Measurements from ENCODE around the gene LNX2. TPM values are rescaled to one million over a fixed set of nuclear protein-coding genes. Genes with fewer than 3 reads are reported as not detected.
"Not testable (repeated sequence)": the region's sequence is repeated elsewhere in the genome, so short reads cannot be mapped to it uniquely, and the experiment has no call there.

LNX2 gene
- total RNA-seq, 1 experiment from 2014 or later: 6.4 TPM

DNA sequence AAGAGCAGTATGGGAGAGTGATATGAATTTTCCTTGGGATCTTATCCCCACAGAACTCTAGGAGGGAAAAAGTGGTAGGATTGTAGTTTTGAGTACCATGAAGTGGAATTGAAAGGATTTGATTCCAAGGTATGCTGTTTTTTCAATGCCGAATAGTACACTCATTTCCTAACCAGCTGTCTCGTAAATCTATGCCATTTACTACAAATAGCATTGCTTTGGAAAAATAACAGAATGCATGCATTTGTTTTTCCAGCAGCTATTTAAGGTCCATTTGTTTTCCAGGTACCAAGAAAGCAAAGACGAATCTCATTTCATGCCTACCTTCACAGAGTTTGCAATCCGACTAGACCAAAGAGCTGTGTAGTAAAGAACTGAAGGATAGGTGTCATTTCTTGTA lies 11.9 kb upstream of the LNX2 start:
- Histone ChIP-seq H3K36me3 (ENCODE audit: insufficient read depth, low read length, poor library complexity, severe bottlenecking) (no peaks in the 10 kb centered on the region), H3K27me3 (replicated peaks; ENCODE audit: insufficient read depth, low read depth, low read length, poor library complexity) (no peaks in the 10 kb centered on the region), H3K4me3 (ENCODE audit: low read depth, low read length, poor library complexity, severe bottlenecking) (no peak overlapping the region), H3K9me3 (ENCODE audit: low read depth, low read length, poor library complexity, severe bottlenecking) (no peaks in the 10 kb centered on the region), H3K4me1 (ENCODE audit: insufficient read depth, low read length, poor library complexity, severe bottlenecking) (peaks cover 13% of the 10 kb centered on the region), H3K27ac (ENCODE audit: low read depth, low read length, poor library complexity, severe bottlenecking) (no peak overlapping the region)
- intact Hi-C loops (cut with micrococcal nuclease; ENCODE audit: unreplicated experiment): no loop called here
- POLR2A ChIA-PET (ENCODE audit: low non-redundant PET): no interaction called here
- TF ChIP-seq, protein P1, sequence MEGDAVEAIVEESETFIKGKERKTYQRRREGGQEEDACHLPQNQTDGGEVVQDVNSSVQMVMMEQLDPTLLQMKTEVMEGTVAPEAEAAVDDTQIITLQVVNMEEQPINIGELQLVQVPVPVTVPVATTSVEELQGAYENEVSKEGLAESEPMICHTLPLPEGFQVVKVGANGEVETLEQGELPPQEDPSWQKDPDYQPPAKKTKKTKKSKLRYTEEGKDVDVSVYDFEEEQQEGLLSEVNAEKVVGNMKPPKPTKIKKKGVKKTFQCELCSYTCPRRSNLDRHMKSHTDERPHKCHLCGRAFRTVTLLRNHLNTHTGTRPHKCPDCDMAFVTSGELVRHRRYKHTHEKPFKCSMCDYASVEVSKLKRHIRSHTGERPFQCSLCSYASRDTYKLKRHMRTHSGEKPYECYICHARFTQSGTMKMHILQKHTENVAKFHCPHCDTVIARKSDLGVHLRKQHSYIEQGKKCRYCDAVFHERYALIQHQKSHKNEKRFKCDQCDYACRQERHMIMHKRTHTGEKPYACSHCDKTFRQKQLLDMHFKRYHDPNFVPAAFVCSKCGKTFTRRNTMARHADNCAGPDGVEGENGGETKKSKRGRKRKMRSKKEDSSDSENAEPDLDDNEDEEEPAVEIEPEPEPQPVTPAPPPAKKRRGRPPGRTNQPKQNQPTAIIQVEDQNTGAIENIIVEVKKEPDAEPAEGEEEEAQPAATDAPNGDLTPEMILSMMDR (conservative IDR thresholded peaks at IDR 0.05; ENCODE audit: low read depth, low read length): no peak
- no peak for TF ChIP-seq EZH2 (IDR thresholded peaks at IDR 0.05; ENCODE audit: borderline replicate concordance, low read depth, low read length, poor library complexity, severe bottlenecking)
- BruUV-seq (replicated peaks): no TSS peak
- no peak for DNase-seq (ENCODE audit: low spot score)
- CTCF ChIA-PET: no interaction called here

GRCh38 chr13:27631665-27632064 lies 11.3 kb upstream of the LNX2 start:
- TF ChIP-seq, protein P1 (conservative IDR thresholded peaks at IDR 0.05; ENCODE audit: low read depth, low read length): no peak
- TF ChIP-seq EZH2 (IDR thresholded peaks at IDR 0.05; ENCODE audit: borderline replicate concordance, low read depth, low read length, poor library complexity, severe bottlenecking): no peak
- BruUV-seq (replicated peaks): no TSS peak
- H3K27me3 ChIP-seq (replicated peaks; ENCODE audit: insufficient read depth, low read depth, low read length, poor library complexity): no peaks in the 10 kb centered on the region

DNA sequence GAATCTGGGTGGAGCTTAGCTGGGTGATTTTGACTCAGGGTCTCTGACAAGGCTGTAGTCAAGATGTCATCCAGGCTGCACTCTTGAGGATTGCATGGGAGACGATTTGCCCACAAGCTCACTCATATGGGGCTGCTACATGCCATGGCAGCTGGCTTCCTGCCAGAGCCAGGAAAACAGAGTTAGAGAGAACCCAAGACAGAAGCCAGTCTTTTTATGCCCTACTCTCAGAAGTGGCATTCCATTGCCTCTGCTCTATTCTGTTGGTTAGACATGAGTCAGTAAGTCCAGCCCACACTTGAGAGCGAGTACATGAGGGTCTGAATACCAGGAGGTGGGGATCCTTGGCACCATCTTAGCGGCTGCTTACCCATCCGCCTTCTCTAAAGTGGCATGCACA lies 10.8 kb upstream of the LNX2 start:
- POLR2A ChIA-PET (ENCODE audit: low non-redundant PET): no interaction called here
- no peak overlapping the region for H3K27ac ChIP-seq (ENCODE audit: low read depth, low read length, poor library complexity, severe bottlenecking)
- no TSS peak for BruUV-seq (replicated peaks)
- no peak for DNase-seq (ENCODE audit: low spot score)
- peaks cover 3% of the 10 kb centered on the region for H3K4me1 ChIP-seq (ENCODE audit: insufficient read depth, low read length, poor library complexity, severe bottlenecking)
- intact Hi-C loops (cut with micrococcal nuclease; ENCODE audit: unreplicated experiment): no loop called here
- no peaks in the 10 kb centered on the region for H3K27me3 ChIP-seq (replicated peaks; ENCODE audit: insufficient read depth, low read depth, low read length, poor library complexity)
- TF ChIP-seq, protein P1 (conservative IDR thresholded peaks at IDR 0.05; ENCODE audit: low read depth, low read length): no peak
- TF ChIP-seq EZH2 (IDR thresholded peaks at IDR 0.05; ENCODE audit: borderline replicate concordance, low read depth, low read length, poor library complexity, severe bottlenecking): no peak
- H3K36me3 ChIP-seq (ENCODE audit: insufficient read depth, low read length, poor library complexity, severe bottlenecking): no peaks in the 10 kb centered on the region
- no peaks in the 10 kb centered on the region for H3K9me3 ChIP-seq (ENCODE audit: low read depth, low read length, poor library complexity, severe bottlenecking)
- H3K4me3 ChIP-seq (ENCODE audit: low read depth, low read length, poor library complexity, severe bottlenecking): no peak overlapping the region
- CTCF ChIA-PET: interaction anchor here (0.6 kb wide), 1 partner anchor 93 kb away, joined by 3 read pairs; no protein-coding TSS in a partner anchor

More at GRCh38 chr13:27631665-27632064, 11.3 kb upstream of the LNX2 start:
- ChIA-PET POLR2A (ENCODE audit: low non-redundant PET) (no interaction called here), CTCF (no interaction called here)
- no peaks in the 10 kb centered on the region for H3K36me3 ChIP-seq (ENCODE audit: insufficient read depth, low read length, poor library complexity, severe bottlenecking)
- no peaks in the 10 kb centered on the region for H3K9me3 ChIP-seq (ENCODE audit: low read depth, low read length, poor library complexity, severe bottlenecking)
- H3K4me3 ChIP-seq (ENCODE audit: low read depth, low read length, poor library complexity, severe bottlenecking): no peak overlapping the region
- no peak for DNase-seq (ENCODE audit: low spot score)
- H3K27ac ChIP-seq (ENCODE audit: low read depth, low read length, poor library complexity, severe bottlenecking): no peak overlapping the region
- intact Hi-C loops (cut with micrococcal nuclease; ENCODE audit: unreplicated experiment): no loop called here
- H3K4me1 ChIP-seq (ENCODE audit: insufficient read depth, low read length, poor library complexity, severe bottlenecking): peaks cover 8% of the 10 kb centered on the region

GRCh38 chr13:27628766-27629165 lies 8.4 kb upstream of the LNX2 start:
- H3K4me1 ChIP-seq (ENCODE audit: insufficient read depth, low read length, poor library complexity, severe bottlenecking); H3K4me3 ChIP-seq (ENCODE audit: low read depth, low read length, poor library complexity, severe bottlenecking); BruUV-seq (replicated peaks); POLR2A ChIA-PET (ENCODE audit: low non-redundant PET); H3K27ac ChIP-seq (ENCODE audit: low read depth, low read length, poor library complexity, severe bottlenecking); intact Hi-C loops (cut with micrococcal nuclease; ENCODE audit: unreplicated experiment); CTCF ChIA-PET; H3K9me3 ChIP-seq (ENCODE audit: low read depth, low read length, poor library complexity, severe bottlenecking); DNase-seq (ENCODE audit: low spot score); H3K27me3 ChIP-seq (replicated peaks; ENCODE audit: insufficient read depth, low read depth, low read length, poor library complexity): not testable (repeated sequence)
- peaks cover 13% of the 10 kb centered on the region for H3K36me3 ChIP-seq (ENCODE audit: insufficient read depth, low read length, poor library complexity, severe bottlenecking)

All from A673 (cell line).